Right lobe of liver (tissue), 4 donors: ENCODE measurements around the gene SPOCK1.

Experiments
- CTCF ChIP-seq, 4 donors: fragments of 200-600 bp in 3 of 4; fragments of 450-650 bp in 1 of 4; IDR thresholded peaks; one replicate each; pipeline versions ENCODE4 v1.5.1 to v1.8.0; 2016 to 2022; ENCODE audit warnings: antibody characterized with exemption in 4 of 4, mild to moderate bottlenecking in 2 of 4
- POLR2A ChIP-seq: fragments of 450-650 bp; IDR thresholded peaks from one replicate; pipeline ENCODE4 v1.6.1; 2017; ENCODE audit warnings: antibody characterized with exemption, mild to moderate bottlenecking
- donor health status: DM: no; HTN: no; CAD: no.
- donor health status: DM: no; HTN: no; CAD: no.
- donor health status: DM: no; HTN: yes; CAD: no.

GRCh38 chr5:137147346-137147745 is 351.8 kb downstream of the SPOCK1 start:
- TF ChIP-seq POLR2A, result no peak
- no peak for TF ChIP-seq CTCF (IDR thresholded peaks at IDR 0.05)
